Astrocyte of the cerebellum (primary cell): ENCODE data around the gene ATP8B2.

Experiments
- DNase-seq: peaks from one replicate; pipeline ENCODE4 v3.0.0-alpha.2; 2011; ENCODE audit warnings: low read depth
- H3K4me3 ChIP-seq: 2 replicates; pipeline ENCODE4 v1.5.1; 2011; ENCODE audit warnings: mild to moderate bottlenecking, low read depth, low read length, moderate library complexity
- CTCF ChIP-seq: IDR thresholded peaks from 2 replicates; pipeline ENCODE4 v1.5.1; 2012; ENCODE audit warnings: low read length, low read depth, moderate library complexity, mild to moderate bottlenecking; ENCODE audit errors: missing control alignments
- in situ Hi-C: cut with HindIII; loops from 2 replicates; pipeline ENCODE4 v1.10.0; 2017; ENCODE audit warnings: low sequenced_read_pairs

Gene ATP8B2

GRCh38 chr1:154384650-154385489, 59.5 kb downstream of the ATP8B2 start:
- no peak for TF ChIP-seq CTCF
- in situ Hi-C loops = no loop called here
- no peak overlapping the region for H3K4me3 ChIP-seq
- no peak for DNase-seq

- in situ Hi-C loops = no loop called here
- no peak for DNase-seq
- no peak overlapping the region for H3K4me3 ChIP-seq
- no peak for TF ChIP-seq CTCF
Measured at GRCh38 chr1:154386643-154387352, 61.5 kb downstream of the ATP8B2 start.

- H3K4me3 ChIP-seq = no peak overlapping the region
- no peak for DNase-seq
- no peak for TF ChIP-seq CTCF
- in situ Hi-C loops = no loop called here
Measured at GRCh38 chr1:154391086-154391770, 65.9 kb downstream of the ATP8B2 start.

GRCh38 chr1:154398141-154398540, 72.8 kb downstream of the ATP8B2 start:
- H3K4me3 ChIP-seq = no peak overlapping the region
- TF ChIP-seq CTCF = no peak
- in situ Hi-C loops = no loop called here
- DNase-seq = no peak

GRCh38 chr1:154398678-154399077, 73.4 kb downstream of the ATP8B2 start:
- H3K4me3 ChIP-seq = no peak overlapping the region
- DNase-seq = no peak
- in situ Hi-C loops = no loop called here
- TF ChIP-seq CTCF = no peak

- in situ Hi-C loops = no loop called here
- H3K4me3 ChIP-seq = no peak overlapping the region
- TF ChIP-seq CTCF = no peak
- DNase-seq = no peak
Measured at GRCh38 chr1:154400381-154400801, 75.1 kb downstream of the ATP8B2 start.
